SHP77 (cell line): ENCODE data around the gene CACNA1C.

Source experiments
- DNase-seq, 2 experiments: peaks; one replicate each; lab custom pipeline; 2025; lab: John Stamatoyannopoulos, UW

Gene CACNA1C

GRCh38 chr12:2256915-2257314 lies 204.1 kb downstream of the CACNA1C start:
- no peak for DNase-seq

- no peak for DNase-seq
Measured at GRCh38 chr12:2258025-2258424, 205.2 kb downstream of the CACNA1C start.

- no peak for DNase-seq
Measured at GRCh38 chr12:2259369-2259768, 206.6 kb downstream of the CACNA1C start.

GRCh38 chr12:2260441-2260840 lies 207.7 kb downstream of the CACNA1C start:
- no peak for DNase-seq

GRCh38 chr12:2261708-2262107 lies 208.9 kb downstream of the CACNA1C start:
- DNase-seq: no peak

- no peak for DNase-seq
Measured at GRCh38 chr12:2262449-2262848, 209.7 kb downstream of the CACNA1C start.

GRCh38 chr12:2263901-2264300 lies 211.1 kb downstream of the CACNA1C start:
- no peak for DNase-seq

GRCh38 chr12:2264651-2265232 lies 212.0 kb downstream of the CACNA1C start:
- DNase-seq: no peak

- DNase-seq: no peak
Measured at GRCh38 chr12:2265461-2266167, 212.8 kb downstream of the CACNA1C start.

GRCh38 chr12:2266666-2267620 lies 214.2 kb downstream of the CACNA1C start:
- no peak for DNase-seq

- no peak for DNase-seq
Measured at GRCh38 chr12:2267703-2268470, 215.1 kb downstream of the CACNA1C start.

- no peak for DNase-seq
Measured at GRCh38 chr12:2268471-2269286, 215.9 kb downstream of the CACNA1C start.

GRCh38 chr12:2270846-2271245 lies 218.1 kb downstream of the CACNA1C start:
- no peak for DNase-seq

- no peak for DNase-seq
Measured at GRCh38 chr12:2271961-2272360, 219.2 kb downstream of the CACNA1C start.

GRCh38 chr12:2273288-2273687 lies 220.5 kb downstream of the CACNA1C start:
- no peak for DNase-seq

GRCh38 chr12:2273751-2274150 lies 221.0 kb downstream of the CACNA1C start:
- DNase-seq: no peak

- no peak for DNase-seq
Measured at GRCh38 chr12:2274733-2275132, 221.9 kb downstream of the CACNA1C start.

GRCh38 chr12:2276288-2277033 lies 223.7 kb downstream of the CACNA1C start:
- DNase-seq: no peak

- no peak for DNase-seq
Measured at GRCh38 chr12:2277492-2278155, 224.8 kb downstream of the CACNA1C start.

GRCh38 chr12:2281446-2281845 lies 228.7 kb downstream of the CACNA1C start:
- DNase-seq: no peak
